NCI-H748 treated with DMSO at 0.1 percent for 48 hours (cell line): ENCODE results near the gene NRXN3.
"Not testable (repeated sequence)": the region's sequence is repeated elsewhere in the genome, so short reads cannot be mapped to it uniquely, and the experiment has no call there.

ENCODE experiments used
- DNase-seq: peaks from one replicate; lab custom pipeline; 2025; lab: John Stamatoyannopoulos, UW

Gene NRXN3

DNA sequence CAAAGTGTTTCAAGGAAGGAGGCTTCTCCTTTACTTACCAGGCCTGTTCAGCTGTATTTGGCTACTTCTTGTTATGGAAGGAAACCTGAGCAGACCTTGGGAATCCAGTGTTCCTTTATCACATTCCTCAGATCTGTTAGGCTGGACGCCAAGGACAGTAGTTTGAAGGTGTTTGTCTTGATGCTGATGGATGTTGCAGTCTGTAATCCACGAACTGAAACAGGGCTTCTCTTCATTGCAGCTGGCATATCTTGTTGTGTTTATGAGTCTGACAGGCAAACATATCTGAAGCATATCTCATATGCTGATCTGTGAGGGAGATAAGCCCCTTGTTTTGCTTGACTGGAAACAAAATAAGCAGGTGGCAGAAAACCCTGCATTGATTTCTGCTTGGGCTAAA, 904.3 kb downstream of the NRXN3 start:
- no peak for DNase-seq

DNA sequence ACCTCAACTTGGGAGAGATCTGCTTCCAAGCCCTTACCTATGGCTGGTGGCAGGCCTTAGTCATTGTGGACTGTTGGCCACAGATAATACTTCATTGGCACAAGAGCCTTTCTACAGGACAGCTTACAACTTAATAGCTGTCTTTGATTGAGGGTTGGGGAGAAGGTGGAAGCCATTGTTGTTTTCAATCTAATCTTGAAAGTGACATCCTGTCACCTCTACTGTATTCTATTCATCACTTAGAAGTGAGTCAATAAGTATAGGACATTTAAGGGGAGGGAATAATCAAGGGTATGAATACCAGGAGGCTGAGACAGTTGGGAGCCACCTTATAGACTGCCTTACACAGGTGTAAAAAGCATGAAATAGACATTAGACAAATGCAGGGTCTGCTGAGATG, 906.3 kb downstream of the NRXN3 start:
- no peak for DNase-seq

DNA sequence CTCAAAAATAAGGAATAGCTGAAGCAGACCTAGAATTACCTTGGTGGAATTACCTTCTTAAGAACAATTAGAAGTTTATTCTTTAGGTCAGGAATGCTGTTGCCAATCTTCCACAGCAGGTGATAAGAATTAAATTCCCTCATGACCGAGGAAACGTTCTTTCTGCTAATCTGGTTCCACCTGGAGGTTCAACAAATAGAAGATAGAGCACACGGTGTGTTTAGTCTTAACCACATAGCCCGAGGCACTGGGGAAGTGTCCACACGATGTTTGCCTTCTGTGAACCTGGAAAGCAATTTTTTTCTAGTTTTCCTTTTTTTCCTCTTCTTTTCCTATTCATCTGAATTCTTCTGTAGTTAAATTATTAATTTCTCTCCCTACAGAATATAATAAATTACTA, 906.9 kb downstream of the NRXN3 start:
- DNase-seq: no peak

DNA sequence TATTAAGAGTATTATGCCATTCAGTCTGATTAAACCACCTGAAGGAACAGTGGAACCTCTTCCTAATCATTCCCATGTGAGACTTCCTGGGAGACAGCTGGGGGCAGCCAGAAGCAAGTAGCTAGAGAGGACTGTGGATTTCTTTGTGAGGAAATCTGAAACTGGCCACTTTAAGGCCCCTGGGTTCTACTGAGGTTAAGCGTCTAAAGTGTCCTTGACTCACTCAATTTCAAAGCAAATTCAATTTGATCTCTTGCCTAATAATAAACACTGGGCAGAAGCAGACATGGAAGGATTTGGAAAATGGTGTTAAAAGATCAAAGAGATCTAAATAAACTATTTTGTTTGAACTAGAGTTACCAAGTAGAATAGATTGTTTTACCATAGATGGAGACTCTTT, 909.9 kb downstream of the NRXN3 start:
- no peak for DNase-seq

DNA sequence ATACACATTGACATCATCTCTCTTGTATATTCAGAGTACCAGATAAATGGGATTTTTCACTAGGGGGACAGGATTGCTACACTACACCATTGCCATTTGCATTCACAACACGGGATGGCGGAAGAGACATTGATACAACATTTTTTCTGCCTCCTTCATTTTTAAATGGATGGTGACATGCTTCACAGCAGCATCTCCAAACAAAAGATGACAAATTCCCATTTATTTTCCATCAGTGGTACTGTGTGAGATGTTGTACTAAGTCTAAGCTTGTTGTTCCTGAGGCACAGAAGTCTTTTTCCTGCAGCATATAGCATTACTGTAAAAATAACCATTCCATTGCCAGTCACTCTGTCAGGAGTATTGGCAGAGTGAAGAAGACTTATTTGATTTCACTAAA, 912.7 kb downstream of the NRXN3 start:
- no peak for DNase-seq

DNA sequence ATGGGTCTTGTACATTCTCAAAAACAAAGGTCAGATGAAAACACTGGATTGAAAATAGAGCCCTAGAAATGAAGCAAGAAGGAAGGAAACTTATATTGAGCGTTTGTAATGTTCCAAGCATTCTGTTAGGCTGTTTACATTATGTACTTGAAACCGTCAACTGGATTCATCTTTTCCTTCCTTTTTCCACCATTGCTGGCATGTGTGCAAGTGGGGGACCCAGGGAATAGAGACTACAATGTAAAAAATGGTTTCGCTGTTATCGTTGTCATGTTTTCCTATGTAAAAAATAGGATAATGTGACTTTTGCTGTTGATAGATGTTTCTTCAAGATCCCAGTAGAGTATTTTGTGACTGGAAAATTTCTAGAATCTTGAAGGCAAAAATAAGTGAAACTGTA, 913.2 kb downstream of the NRXN3 start:
- no peak for DNase-seq

DNA sequence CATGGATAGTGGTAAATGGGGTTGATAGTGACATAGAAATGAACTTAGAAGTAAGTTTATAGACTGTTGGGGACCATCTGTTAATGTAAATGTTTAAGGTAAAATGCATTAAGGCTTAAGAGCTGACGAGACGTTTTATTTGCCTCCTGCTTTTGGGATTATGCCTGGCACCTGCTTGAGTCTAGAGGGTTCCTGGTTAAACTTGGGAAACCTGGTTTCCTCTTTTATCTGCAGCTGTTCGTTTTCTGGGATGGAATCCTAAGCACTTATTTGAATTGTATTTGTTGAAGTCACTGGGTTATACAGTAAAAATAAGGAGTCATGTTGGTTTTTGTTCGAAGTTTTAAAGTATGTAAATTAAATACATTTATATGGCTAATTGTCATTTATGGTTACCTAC, 914.7 kb downstream of the NRXN3 start:
- no peak for DNase-seq

DNA sequence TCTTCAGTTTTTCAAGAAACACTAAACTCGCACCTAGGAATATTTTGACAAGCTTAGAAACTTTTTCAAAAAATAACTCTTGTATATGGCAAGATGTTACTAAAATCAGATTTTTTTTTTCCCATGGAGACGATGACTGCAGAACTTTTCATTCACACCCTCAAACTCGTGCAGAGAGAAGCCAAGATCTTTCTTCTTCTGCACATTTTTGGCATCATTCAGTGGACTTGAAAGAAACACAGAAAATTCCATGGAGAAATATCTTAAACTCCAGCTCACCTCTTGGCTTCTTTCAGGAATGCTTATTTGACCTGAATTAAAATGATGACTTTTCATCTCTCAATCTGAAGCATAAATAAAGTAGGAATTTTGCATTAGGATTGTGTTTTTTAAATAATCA, 919.4 kb downstream of the NRXN3 start:
- DNase-seq: no peak

DNA sequence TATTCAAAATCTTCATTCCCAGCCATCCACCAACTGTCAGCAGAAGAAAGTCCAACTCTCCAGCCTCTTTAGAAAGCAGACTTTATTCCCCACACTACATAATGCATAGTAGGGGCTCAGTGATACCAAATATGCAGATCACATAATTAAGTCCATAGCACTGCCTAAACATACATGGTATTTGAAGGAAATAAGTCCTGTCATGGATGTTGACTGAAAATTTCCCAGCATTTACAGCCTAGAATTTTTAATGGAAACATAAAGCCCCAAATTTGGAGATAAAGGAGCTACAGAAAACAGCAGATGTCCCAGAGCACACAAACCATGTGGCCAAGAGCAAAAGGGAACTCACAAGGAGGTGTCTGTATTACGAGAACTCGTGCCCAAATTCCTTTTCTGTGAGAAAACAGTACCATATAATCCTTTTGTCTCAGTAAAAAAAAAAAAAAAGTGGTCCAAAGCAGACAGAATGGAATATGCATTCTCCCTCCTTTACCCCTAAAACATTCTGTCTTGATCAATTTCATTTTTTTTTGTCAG, 920.5 kb downstream of the NRXN3 start:
- no peak for DNase-seq

DNA sequence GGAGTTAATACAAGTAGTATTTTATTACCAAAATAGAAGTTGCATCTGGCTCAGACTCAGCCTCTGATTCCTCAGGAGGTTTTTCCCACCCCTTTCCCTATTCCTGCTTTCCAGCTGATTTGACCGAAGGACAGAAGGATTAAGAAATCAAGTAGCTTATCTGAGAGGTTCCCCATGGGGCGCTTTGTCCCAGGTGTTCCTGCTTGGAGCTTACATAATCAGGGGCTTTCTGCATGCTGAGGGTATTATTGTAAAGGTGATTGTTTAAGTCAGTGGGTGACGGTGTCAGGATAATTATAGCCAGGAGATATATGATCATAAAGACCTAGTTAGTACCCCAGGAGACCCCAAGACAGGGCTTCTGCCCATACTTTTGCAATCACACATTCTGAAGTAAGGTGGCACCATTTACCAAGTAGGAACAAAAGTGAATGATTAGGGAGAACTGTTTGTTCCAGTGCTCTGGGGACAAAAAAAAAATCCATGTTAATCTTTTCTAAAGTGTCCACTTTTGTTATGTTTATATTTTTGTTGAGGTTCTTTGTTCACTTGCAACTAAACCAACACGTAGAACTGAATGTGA, 921.3 kb downstream of the NRXN3 start:
- no peak for DNase-seq

DNA sequence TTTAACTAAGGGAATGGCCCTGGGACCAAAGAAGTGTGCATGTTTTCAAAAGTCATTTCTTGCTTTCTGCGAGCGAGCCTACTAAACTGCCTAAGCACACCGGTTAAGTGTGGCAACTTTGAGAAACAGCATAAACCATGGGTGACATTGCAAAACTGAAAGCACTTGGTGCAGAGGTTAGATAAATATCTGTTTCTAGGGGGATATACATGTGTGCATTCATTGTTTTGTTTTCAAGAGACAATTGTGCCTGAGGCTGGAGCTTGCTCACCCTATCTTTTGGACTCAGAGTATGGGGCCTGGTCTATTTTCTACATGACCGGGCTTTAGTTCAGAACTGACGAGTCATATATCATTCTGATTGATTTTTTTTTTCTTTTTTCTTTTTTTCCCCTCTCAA, 923.4 kb downstream of the NRXN3 start:
- no peak for DNase-seq

DNA sequence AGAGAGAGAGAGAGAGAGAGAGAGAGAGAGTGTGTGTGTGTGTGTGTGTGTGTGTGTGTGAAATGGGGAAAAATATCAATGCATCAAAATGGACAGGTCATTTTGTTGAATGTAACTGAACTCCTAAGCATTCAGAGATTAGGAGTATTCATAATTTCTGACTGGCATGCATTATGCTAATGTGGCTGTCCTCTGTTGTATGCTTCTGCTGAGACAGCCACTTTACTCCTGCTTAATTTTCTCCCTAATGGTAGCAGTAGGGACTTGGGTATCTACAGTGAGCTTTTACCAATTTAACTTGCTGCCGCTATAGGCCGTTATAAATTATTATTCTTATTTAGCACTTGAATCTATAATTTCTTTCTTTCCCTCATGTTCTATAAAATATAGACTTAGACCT, 924.8 kb downstream of the NRXN3 start:
- DNase-seq: no peak

DNA sequence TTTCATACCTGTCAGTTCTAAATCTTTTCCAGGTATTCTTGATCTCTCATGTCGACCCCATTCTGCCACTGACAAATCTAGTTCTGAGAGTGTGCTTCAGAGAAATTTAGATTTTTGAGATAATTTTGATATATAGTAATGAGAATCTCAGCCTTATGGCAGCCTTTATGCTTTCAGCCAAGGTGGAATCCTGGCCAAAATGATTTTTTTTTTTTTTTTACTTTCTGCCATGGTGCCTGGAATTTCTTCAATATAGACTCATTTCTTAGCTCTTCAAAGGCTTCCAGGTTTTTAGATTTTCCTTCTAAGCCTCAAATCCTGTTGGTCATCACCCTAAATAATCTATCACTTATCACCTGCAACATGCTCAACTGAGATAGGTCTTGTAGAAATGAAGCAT, 926.6 kb downstream of the NRXN3 start:
- no peak for DNase-seq

DNA sequence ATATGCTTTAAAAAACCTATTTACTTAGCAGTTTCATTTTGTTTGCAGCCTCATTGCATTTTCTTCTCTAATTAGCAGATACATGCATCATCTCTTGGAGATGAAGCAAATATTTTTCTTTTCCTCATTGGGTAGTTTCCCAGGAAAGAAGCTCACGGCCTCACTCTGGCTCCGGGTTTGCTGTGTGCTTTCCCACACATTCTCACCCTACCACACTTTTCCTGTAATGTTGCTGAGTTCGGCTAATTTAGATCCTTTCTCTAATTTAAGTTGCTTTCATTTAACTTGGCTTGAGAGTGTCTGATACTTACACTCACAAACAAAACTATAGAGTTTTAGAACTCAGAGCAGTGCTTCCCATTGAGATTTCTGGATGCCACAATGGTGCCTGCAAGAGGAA, 928.2 kb downstream of the NRXN3 start:
- no peak for DNase-seq

DNA sequence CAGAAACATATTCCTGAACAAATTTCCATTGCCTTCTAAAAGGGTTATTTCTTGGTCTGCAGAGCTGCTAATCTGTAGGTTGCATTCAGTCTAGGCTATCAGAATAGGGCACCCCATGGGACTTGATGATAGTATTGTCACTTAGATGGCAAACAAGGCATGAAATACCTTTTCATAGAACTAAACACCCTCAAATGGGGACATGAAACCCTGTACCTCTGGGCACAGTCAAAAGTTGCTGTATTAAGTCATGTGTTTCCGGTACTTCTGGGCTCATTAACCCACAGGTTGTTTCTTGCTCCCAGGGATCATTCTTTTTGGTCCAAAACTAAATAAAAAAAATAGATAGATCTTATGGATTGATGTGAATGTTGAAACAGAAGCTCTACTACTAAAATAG, 930.4 kb downstream of the NRXN3 start:
- no peak for DNase-seq

DNA sequence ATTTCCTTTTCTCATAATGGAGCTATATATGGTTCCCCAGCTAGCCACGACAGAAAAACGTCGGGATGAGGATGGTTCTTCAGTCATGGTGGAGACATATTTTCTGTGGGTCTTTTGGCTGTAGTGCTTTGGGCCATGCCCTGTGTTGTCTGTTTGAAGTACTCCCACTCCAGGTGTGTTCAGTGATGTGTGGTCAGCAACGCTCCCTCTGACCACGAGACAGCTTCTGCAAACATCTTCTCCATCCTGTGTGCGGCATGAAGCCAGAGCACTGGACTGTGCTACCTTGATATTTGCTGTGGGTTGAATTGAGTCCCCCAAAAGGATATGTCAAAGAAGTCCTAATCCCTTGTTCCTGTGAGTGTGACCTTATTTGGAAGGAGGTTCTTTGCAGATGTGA, 931.2 kb downstream of the NRXN3 start:
- DNase-seq: no peak

DNA sequence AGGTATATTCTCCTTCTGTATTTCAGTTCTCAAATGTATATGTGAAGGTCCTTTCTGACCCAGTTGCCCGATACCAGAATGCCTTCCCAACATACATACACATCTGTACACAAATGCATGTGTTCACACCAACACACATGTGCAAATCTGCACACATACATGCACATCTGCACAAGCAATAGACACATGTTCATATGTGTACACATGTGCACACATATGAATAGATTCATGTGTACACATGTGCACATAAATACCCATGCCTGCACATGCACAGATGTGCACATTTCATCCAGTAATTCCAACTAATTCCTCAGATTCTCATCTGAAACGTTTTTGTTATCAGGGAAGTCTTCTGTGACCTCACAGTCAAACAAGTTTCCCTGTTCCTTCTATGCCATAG, 933.6 kb downstream of the NRXN3 start:
- DNase-seq: no peak

DNA sequence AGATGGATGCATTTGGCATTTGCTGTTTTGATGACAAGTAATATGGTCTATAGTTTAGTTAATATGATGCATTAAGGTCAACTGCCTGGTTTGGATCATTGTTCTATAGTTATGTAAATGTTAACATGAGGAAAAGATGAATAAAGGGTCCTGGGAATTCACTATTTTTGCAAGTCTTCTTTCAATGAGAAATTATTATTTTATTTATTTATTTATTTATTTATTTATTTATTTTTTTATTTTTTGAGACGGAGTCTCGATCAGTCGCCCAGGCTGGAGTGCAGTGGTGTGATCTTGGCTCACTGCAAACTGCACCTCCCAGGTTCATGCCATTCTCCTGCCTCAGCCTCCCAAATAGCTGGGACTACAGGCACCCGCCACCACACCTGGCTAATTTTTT, 940.4 kb downstream of the NRXN3 start:
- DNase-seq: not testable (repeated sequence)

DNA sequence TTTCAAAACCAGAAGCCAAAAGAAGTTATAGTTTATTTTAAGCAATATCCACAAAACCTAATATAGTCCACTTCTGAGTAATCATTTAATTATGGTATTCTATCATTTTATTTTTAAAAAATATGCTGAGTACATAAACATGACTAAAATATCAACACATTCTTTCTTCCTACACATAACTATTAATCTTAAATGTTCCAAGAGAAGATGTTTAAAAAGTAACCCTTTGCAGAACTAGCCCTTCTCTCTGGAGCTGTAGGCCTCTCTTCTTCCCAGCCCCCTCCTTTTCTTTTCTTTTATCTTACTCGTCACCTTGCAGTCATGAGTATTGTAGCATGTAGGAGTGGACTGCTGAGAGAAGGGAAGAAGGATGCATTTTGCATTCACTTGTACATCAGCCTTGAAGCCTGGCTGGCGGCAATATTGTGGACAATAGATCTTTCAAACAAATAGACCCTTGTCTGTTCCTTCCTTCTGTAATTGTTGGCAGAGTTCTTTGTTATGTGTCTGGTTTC, 941.9 kb downstream of the NRXN3 start:
- no peak for DNase-seq

DNA sequence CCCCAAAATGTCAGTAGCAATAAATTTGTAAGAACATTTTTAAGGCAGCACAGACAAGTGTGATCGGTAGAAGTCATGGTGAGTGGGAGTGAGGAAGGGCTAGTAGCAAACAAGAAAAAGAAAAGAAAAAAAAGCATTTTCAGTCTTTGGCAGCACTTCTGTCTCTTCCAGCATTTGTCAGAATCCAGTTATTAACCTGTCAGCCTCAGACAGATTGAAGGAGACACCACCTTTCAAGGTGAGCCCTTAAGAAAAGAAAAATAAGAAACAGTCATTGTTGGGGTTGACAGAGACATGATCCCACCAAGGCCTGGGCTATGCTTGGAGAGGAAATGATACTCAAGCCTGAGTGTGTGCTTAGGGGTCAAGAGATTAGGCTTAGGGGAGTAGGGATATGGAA, 947.4 kb downstream of the NRXN3 start:
- DNase-seq: no peak

DNA sequence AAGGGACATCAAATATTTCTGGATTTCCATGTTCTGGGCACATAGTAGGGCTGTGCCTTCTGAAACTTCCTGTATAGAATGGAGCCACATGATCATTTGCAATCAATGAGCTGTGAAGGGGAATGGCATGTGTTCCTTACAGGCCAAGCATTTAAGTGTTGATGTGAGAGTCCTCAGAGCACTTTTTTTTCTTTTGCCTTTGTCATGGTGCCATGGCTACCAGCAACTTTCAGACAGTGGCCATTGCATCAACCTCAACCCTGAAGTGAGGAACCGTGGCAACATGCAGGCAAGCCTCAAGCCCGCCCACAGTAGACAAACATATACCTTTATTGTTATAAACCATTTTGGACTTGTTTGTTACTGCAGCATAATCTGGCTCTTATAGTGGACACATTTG, 948.1 kb downstream of the NRXN3 start:
- no peak for DNase-seq

DNA sequence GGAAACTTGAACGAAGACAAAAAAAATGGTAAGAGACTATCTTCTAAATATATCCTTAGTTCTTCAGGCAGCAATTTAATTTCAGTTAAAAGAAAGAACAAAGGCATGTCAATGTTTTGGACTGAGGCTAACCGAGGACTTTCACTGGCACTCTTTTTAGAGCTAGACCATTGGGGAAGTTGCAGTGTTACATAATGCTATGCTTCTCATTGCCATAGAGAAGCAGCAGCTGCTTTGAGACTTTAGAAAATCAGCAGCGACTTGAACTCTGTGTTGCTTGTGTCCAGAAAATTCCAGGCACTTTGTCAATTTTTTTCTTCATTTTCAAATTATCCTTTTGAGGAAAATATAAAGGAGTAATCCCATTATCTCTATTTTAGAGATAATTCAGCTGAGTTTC, 964.2 kb downstream of the NRXN3 start:
- no peak for DNase-seq

DNA sequence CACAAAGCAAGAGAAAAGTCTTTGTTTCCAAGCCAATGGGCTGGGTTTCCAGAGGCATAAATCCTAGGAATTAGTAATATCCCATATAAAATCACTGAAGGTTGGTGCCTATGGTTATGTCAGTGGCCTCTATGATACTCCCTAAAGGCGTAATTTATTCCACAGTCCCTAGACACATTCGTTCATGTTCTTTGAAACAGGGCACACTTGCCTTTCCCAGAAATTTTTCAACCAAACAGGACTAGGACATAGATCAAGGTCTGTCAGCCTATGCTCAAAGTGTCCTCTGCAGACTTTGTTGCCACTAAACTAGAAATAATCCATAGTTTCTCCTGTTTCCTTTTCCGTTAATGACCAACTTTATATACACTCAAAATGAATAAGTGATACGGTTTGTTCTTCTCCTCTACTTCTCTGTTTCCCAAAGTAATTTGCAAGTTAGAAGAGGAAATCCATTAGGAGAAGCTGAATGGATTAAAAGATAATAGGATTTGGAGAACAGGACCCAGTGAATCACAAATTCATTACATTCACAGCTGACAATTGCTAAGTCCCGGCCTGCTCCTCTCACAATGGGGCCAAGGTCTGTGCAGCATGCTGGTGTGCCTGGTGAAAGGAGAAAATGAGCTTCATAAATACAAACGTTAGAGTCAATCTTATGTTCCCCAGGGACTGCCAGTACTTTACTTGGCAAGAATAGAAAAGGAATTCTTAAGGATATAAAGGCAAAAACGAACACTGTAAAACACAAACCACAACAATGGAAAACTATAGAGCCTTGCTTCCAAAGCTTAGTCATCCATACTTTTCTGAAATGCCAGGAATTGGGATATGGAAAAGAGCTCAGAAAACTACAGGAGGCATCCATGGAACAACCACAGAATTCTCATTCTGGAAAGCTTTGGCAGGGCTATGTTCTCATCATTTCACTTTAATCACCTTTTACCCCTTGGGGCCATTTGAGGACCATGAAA, 966.2 kb downstream of the NRXN3 start:
- DNase-seq: no peak
